K562 (cell line): Measurements from ENCODE around the gene RSPH9. TPM values are rescaled to one million over a fixed set of nuclear protein-coding genes. Genes with fewer than 3 reads are reported as not detected.
A peak's percentile ranks its signal among the peaks of the same experiment; 100 is the strongest.

Source experiments
- BRD4 ChIP-seq: fragments of 200-600 bp; sonication (generic); IDR thresholded peaks from 2 replicates; pipeline ENCODE4 v1.6.1; 2017; ENCODE audit warnings: inconsistent platforms
- EHMT2 ChIP-seq: fragments of 450-650 bp; IDR thresholded peaks from 2 replicates; pipeline ENCODE4 v1.6.1; 2018; ENCODE audit warnings: antibody characterized with exemption
- L3MBTL2 ChIP-seq: fragments of 450-650 bp; IDR thresholded peaks from 2 replicates; pipeline ENCODE4 v1.6.1; 2016; ENCODE audit warnings: mild to moderate bottlenecking, moderate library complexity
- MYC ChIP-seq, 2 experiments: fragments of 250-450 bp in 1 of 2; sonication (Bioruptor Pico) in 1 of 2; IDR thresholded peaks; 2 replicates each; pipeline versions ENCODE4 v1.5.1 to v1.6.1; 2012 to 2021; ENCODE audit warnings: low read depth in 2 of 2, borderline replicate concordance in 1 of 2, improper control_type of control experiment in 1 of 2, low read length in 1 of 2, mild to moderate bottlenecking in 1 of 2, moderate library complexity in 1 of 2
- NCOA4 ChIP-seq: fragments of 450-650 bp; IDR thresholded peaks from 2 replicates; pipeline ENCODE4 v1.6.1; 2018; ENCODE audit warnings: mild to moderate bottlenecking; ENCODE audit not compliant: partially characterized antibody
- PRPF4 ChIP-seq: fragments of 200-400 bp; formaldehyde crosslinking; IDR thresholded peaks from one replicate; pipeline ENCODE4 v1.6.1; 2017; ENCODE audit warnings: low read length, low read depth, mild to moderate bottlenecking; ENCODE audit not compliant: insufficient read depth, poor library complexity, severe bottlenecking
- SIN3B ChIP-seq: fragments of 450-650 bp; IDR thresholded peaks from 2 replicates; pipeline ENCODE4 v1.6.1; 2017; ENCODE audit warnings: low read depth, mild to moderate bottlenecking, moderate library complexity
- ZNF324 ChIP-seq: fragments of 250-450 bp; sonication (Bioruptor Pico); IDR thresholded peaks from 2 replicates; pipeline ENCODE4 v1.4.0; 2020; ENCODE audit warnings: mild to moderate bottlenecking
- polyA plus RNA-seq, 8 experiments: library from polyadenylated mRNA; depleted of rRNA in 4 of 8; stranded (reverse) in 5 of 8; unstranded in 3 of 8; fragments of >200 nt; fragmentation: Nextera tagmentation in 2 of 8; fragmentation: Illumina TruSeq in 1 of 8; extraction: Ambion mirVana in 2 of 8; extraction: Trizol in 1 of 8; gene quantifications; 2 replicates each; pipeline versions ENCODE4 v1.2.1 to v1.2.3, GENCODE V29; 2011 to 2014; ENCODE audit warnings: inconsistent platforms in 1 of 8, missing spikeins in 1 of 8
- total RNA-seq, 7 experiments: library from RNA; depleted of rRNA in 6 of 7; stranded (reverse); fragments of >200 nt in 6 of 7; fragmentation: Illumina TruSeq in 2 of 7; extraction: Trizol in 2 of 7; gene quantifications; 2 replicates each; pipeline versions ENCODE4 v1.2.1 to v1.2.3, GENCODE V29; 2011 to 2021; ENCODE audit warnings: low replicate concordance in 1 of 7
- TF ChIP-seq, protein P1 (sequence below): fragments of 450-650 bp; formaldehyde crosslinking; IDR thresholded peaks from 2 replicates; pipeline ENCODE4 v1.4.0; 2022; ENCODE audit warnings: missing genetic modification characterization

Gene RSPH9
- total and polyA plus RNA-seq, 9 of the 15 experiments (the other 6 are each of a cell fraction or from before 2014, with no cell fraction given) = 0.05 to 0.60 (median 0.39) TPM; not detected in 6

DNA sequence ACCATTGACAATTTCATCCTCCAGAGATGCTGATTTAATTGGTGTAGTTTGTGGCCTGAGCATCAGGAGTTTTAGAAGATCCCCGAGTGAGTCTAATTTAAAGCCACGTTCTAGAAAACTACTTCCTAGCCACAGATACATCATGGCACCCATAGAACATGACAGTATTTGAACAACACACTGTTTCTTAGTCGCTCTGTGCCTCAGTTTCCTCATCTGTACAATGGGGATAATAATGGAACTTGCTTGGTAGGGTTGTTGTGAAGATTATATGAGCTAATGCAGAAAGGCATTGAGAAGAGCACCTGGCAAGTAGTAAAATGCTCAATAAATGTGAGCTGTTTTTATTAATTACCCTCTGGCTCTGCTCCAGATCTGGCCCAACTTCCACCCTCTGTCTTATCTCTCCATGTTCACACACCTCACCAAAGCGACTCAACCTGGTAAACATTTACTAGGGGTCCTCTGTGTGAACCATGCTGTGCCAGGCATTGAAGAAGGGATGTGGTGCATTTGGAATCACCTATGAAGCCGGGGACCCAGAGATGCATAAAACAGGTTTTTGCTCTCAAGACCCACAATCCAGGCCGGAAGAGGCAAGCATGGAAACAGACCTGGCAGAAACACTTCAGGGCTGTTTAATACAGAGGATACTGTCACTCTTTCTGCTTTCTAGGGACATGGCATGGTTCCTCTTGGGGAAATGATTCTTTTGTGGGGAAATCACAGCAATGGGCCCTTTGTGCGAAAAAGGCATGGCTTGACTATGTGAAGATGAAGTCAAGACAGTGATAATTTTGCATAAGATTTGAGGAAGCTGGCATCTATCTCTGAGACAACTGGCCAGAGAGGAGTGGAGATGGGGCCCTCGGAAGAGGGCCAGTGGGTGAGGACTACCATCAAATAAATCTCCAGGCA, 58.9 kb downstream of the RSPH9 start (continued):
- TF ChIP-seq NCOA4 = no peak
- TF ChIP-seq PRPF4 = no peak
- no peak for TF ChIP-seq BRD4
- no peak for TF ChIP-seq MYC (IDR thresholded peaks at IDR 0.05; ENCODE audit: low read depth, low read length)
- 0 out of 2 replicates have a peak, but pooled peaks have one; percentile 13 for TF ChIP-seq MYC (CRISPR knock-in tag; IDR thresholded peaks at IDR 0.05; ENCODE audit: borderline replicate concordance, low read depth)
- no peak for TF ChIP-seq ZNF324
- TF ChIP-seq SIN3B = no peak
- TF ChIP-seq, protein P1, sequence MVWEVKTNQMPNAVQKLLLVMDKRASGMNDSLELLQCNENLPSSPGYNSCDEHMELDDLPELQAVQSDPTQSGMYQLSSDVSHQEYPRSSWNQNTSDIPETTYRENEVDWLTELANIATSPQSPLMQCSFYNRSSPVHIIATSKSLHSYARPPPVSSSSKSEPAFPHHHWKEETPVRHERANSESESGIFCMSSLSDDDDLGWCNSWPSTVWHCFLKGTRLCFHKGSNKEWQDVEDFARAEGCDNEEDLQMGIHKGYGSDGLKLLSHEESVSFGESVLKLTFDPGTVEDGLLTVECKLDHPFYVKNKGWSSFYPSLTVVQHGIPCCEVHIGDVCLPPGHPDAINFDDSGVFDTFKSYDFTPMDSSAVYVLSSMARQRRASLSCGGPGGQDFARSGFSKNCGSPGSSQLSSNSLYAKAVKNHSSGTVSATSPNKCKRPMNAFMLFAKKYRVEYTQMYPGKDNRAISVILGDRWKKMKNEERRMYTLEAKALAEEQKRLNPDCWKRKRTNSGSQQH (CRISPR knock-in tag) = no peak
- TF ChIP-seq L3MBTL2 = no peak
- TF ChIP-seq EHMT2 = no peak
